CD4-positive, alpha-beta T cell treated with Interferon gamma for 1 hour (primary cell): Measurements from ENCODE around the gene B3GNT2.

Experiments used
- DNase-seq: peaks from one replicate; pipeline ENCODE4 v3.0.0-alpha.2; 2020

The B3GNT2 gene

GRCh38 chr2:62207491-62207890 lies 11.6 kb downstream of the B3GNT2 start:
- DNase-seq = no peak

DNA sequence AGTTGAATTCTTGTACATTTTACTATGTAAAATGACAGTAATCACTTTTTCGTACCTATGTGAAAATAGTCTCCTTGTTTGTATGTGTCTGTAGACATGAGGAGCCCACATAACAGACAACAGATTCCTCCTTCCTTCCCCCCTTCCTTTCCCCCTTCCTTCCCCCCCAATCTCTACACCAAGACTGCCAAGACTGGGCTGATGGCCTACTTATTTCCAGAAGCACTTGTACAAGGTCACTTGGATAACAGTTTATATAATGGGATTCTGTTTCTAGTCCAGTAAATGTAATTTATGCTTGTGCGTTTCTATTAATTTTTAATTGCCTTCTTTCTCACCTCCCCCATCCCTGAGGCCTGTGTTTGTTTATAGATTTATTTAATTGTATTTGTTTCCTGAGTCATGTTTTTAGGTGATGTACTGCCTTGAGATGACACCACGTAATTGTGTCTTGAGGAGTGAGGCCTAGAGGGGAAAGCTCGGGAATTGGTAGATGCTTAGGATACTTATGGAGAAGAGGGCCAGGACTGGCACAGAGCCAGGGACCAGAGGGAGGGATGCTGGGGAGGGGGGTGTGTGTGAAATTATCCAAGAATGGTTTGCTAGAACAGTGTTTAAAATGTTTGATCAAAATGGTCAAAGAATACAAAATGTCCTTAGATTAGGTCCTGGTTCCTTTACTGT lies 12.3 kb downstream of the B3GNT2 start:
- DNase-seq = no peak

DNA sequence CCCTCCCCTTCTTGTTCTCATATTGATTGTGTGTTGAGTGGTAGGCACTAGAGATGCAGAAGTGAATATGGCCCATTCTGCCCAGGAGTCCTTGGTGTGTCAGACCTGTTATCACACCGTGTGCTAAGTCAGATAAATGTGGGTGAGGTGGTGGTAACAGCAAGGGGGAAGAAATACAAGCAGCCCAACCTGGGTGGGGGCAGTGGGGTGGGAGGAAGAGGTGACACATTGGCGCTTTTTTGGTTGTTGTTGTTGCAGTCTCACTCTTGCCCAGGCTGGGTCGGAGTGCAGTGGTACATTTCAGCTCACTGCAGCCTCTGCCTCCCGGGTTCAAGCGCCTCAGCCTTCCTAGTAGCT lies 12.8 kb downstream of the B3GNT2 start:
- DNase-seq = peak; percentile 45

DNA sequence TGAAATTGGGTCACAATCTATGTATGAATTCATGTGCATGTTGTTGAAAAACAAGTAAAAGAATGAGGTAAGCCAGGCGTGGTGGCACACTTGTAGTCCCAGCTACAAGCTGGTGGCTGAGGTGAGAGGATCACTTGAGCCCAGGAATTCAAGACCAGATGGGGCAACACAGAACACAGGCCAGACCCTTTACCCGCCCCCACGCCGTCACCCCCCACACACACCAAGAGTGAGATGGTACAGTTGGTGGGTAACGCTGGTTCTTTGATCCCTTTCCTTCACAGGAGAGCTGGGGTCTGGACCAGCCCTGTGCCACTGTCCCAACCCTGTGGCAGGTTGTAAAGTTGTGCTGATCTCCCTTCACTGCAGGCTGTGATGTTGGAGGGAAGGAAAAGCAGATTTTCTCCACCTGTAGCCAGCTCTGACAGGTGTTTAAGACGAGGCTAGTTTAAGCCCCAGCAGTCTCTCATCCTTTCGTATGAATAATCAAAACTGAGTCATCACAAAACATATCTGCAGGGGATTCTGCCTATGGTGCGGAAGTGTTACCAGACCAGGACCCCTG lies 13.6 kb downstream of the B3GNT2 start:
- DNase-seq = no peak

DNA sequence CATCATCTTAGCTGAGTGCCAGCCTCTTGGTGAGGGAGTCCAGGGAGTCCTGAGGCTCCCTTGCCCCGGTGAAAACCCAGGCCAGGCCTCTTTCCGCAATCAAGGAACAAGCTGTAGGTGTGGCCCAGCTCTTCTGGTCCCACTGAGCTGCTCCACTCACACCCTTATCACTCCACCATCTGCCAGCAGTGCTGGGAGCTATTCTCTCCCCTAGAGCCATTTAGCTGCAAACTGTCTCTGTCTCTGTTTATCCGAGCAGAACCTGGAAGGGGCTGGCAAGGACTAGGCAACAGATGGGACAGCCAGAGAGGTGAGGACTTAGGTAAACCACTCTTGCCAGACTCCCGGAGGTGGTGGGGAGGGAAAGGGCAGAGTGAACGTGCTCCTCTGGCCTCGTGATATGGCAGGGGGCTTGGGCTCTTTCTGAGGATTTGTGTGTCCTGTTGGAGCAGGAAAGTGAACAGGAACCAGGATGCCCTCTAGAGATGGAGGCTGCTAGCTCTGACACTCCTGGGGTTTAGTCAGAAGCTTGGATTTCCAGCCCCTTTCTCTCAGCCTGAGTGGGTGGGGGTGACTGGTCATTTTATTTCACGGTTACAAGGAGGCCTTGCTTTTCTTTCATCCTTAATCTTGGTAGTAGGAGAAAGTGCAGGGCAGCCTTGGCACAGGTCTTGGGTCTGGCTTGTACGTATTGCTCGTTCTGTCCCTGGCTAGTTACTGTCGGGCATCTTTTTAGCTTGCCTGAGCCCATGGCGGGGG lies 19.6 kb downstream of the B3GNT2 start:
- no peak for DNase-seq

- DNase-seq = no peak
These were observed 20.2 kb downstream of the B3GNT2 start for GRCh38 chr2:62216113-62216512.

DNA sequence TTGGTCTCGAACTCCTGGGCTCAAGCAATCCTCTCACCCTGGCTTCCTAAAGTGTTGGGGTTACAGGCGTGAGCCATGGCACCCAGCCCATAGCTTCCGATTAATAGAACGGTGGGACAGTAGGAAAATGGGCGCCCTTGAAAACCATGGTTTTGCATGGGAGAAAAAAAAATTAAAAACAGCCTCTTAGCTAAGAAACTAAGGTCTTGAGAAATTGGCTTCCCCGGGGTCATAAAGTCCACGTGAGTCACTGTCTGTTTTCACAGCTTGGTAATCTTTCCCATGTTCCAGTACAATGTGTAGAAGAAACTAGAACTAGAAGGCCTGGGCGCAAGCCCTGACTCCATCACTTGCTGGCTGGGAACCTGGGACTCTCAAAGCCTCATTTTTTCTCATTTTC lies 20.7 kb downstream of the B3GNT2 start:
- DNase-seq = no peak

DNA sequence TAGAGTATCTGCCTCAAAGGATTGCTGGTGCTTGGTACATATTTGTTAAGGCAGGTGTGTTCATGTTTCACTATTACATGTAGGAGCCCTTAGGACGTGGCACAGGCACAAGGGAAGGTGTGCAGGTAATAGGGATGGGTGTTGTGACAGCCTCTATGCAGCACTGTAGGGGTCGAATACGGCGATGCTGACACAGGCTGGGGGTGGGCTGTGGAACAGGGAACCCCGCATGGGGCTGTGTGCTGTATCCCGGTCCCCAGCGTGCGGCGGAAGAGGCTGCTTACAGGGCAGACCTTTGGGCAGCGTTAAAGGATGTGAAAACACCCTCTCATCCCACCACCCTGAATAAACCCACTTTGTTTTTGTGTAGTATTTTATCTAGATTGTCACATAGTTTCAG lies 21.5 kb downstream of the B3GNT2 start:
- no peak for DNase-seq

DNA sequence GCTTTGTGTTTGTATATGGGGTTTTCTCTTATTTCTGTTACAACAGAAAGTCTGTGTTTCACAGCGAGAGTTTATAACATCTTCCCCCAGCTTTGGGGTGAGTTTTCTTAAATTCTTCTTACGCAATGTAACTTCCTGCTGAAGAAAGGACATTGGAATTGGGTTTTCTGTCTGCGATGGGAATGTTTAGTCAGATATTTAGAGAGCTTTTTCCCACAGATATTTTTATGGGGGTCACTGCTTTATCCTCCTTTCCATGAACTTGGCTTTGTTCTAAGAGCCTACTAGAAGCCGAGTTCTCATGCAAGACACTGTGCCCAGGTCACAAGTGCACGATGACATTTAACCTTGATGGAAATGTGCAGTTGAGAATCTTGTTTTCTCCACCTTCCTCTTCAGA lies 22.1 kb downstream of the B3GNT2 start:
- no peak for DNase-seq

- DNase-seq = no peak
These were observed 23.7 kb downstream of the B3GNT2 start for GRCh38 chr2:62219407-62220159.

DNA sequence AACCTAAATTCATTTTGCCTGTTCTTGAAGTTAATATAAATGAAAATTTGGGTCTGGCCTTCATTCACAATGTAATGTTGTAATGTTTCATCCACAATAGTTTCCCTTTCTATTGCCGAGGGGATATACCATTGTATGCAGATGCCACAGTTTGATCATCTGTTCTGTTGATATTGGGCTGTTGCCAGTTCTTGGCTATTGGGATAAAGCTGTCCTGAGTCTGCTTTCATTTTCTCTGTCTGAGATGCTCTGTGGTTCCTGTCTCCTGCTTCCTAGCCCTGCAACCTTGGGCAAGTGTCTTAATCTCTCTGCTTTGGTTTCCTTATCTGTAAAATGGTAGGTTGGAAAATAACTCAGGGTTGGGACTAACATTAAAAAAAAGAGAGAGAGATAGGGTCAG lies 25.2 kb downstream of the B3GNT2 start:
- DNase-seq = no peak

GRCh38 chr2:62222171-62222570 lies 26.3 kb downstream of the B3GNT2 start:
- DNase-seq = no peak

DNA sequence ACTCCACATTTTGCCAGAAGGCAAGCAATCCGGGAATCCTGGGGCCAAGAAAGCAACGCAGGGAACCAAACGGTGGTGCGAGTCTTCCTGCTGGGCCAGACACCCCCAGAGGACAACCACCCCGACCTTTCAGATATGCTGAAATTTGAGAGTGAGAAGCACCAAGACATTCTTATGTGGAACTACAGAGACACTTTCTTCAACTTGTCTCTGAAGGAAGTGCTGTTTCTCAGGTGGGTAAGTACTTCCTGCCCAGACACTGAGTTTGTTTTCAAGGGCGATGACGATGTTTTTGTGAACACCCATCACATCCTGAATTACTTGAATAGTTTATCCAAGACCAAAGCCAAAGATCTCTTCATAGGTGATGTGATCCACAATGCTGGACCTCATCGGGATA lies 26.8 kb downstream of the B3GNT2 start:
- DNase-seq = peak; percentile 19

DNA sequence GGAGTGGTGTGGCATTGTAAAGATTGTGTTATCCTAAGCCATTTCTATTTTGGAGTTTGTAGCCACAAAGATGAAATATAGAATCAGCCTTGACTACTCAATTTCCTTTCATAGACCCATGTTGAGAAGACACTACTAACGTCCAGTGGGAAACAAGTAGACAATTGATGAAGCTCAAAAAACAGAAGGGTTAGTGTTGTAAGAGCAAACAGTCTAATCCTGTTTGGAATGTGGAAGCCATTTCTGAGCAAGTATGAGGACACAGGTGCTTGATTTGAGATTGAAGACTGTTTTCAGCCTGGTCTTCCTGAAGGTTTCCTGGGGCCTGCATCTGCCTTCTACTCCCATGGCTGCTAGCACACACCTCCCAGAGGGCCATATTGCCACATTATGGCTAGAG lies 29.1 kb downstream of the B3GNT2 start:
- DNase-seq = no peak

- no peak for DNase-seq
These were observed 31.6 kb downstream of the B3GNT2 start for GRCh38 chr2:62227386-62228075.

GRCh38 chr2:62229082-62229605 lies 33.2 kb downstream of the B3GNT2 start:
- DNase-seq = no peak

DNA sequence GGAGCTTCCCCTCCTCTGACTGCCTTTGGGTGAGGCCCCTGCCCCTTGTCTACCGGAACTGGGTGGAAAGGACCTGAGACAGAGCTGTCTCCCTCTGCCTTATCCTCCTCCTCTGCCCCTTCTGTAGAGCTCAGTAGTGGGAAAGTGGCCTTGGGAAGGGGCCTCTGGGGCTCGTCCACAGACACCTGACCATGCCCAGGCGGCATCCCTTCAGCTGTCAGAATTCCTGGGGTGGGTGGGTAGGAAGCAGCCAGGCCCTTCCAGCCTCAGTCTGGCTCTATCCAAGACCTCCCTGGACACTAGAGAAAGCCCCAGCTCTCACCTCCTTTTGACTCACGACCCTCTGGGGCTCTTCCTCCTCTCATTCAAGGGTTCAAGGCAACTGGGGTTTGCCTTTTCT lies 35.6 kb downstream of the B3GNT2 start:
- no peak for DNase-seq

GRCh38 chr2:62234755-62235655 lies 39.1 kb downstream of the B3GNT2 start:
- no peak for DNase-seq

DNA sequence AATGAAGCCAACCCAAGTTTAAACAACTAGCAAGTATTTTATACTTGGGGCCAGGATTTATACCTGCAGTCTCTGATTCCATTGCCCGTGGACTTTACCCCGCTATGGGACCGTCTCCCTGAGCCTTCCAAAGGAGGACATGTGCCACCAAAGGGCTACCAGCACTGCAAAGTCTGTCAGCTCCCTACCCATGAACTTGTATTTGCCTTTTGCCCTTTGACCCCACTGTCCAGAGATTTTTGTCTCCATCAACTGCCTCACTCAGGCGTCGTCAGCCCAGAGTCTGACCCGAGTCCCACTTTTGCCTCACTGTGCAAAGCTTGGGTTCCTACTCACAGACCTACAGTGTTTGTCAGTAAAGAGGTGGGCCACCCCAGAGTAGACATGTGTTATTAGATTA lies 40.6 kb downstream of the B3GNT2 start:
- no peak for DNase-seq

DNA sequence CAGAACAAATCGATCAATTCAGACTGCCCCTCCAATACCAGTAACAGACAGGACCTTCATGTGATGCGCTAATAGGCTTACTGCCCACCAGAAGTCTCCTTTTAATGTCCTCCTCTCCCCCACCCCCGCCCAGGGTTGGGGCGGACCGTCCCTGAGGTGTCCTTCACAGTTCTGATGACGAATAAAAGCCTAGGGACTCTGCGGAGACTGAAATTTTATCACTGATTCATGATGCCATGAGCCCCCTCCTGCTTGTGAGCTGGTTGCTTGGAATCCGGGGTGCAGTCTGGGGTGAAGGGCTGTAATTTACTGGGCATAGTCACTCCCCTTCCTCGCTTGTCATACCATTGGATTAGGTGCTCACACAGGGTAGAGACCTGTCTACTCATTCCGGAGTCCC lies 42.3 kb downstream of the B3GNT2 start:
- DNase-seq = no peak

DNA sequence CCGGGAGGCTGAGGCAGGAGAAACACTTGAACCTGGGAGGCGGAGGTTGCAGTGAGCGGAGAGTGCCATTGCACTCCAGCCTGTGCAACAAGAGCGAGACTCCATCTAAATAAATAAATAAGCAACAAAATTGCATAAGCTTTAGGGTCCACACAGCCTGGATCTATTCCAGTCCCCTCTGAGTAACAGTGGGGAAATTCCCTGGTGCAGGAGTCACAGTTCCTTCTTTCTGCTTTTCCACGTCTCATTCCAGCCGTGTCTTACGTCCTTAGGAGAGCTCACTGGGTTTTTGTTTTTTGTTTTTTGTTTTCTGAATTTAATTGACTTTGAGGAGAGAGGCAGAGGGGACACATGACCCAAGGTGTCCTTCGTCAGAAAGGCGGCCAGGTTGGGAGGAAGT lies 44.6 kb downstream of the B3GNT2 start:
- DNase-seq = no peak

GRCh38 chr2:62243983-62244382 lies 48.1 kb downstream of the B3GNT2 start:
- no peak for DNase-seq
